ENCODE results near the gene SLC4A9.

Gene SLC4A9

DNA sequence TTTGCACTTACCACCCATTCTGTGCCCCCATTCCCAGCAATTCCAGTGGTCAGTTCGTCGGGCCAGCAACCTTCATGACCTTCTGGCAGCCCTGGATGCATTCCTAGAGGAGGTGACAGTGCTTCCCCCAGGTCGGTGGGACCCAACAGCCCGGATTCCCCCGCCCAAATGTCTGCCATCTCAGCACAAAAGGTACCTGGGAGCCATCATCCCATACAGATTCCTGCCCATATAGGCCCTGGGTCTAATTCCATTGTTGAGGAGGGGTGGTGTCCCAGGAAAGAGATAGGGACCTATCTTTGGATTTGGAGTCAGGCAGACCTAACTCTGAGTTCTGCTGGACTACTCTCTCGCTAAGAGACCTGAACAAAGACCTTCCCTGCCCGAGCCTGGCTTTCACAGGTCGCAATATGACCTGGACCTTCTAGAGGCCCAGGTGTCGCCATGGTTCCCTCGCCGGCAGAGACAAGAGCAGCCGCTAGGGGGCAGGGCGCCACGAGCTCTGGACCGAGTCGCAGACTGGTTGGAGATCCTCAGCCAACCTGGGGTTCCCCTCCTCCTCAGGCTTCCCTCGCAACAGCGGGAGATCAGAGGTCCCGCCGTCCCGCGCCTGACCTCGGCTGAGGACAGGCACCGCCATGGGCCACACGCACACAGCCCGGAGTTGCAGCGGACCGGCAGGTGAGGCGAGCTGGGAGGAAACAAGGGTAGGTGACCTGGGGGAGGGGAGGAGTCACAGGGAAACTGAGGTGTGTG, 3.1 kb downstream of the SLC4A9 start:
- peaks cover 7% of the 10 kb centered on the region for H3K4me1 Mint-ChIP-seq
- H3K36me3 Mint-ChIP-seq, result no peaks in the 10 kb centered on the region
- DNase-seq (ENCODE audit: low spot score in 2 of 2), result peak; percentile 83 to 91
- H3K27ac Mint-ChIP-seq, result no peak overlapping the region
- H3K27me3 Mint-ChIP-seq, result no peaks in the 10 kb centered on the region
- ATAC-seq (ENCODE audit: low read depth), result peak; percentile 97
- no peaks in the 10 kb centered on the region for H3K9me3 Mint-ChIP-seq
- peak overlapping the region; percentile 72 for H3K4me3 Mint-ChIP-seq

- Mint-ChIP-seq H3K4me3 (peak overlapping the region; percentile 72), H3K9me3 (no peaks in the 10 kb centered on the region), H3K4me1 (peaks cover 7% of the 10 kb centered on the region), H3K36me3 (no peaks in the 10 kb centered on the region), H3K27me3 (no peaks in the 10 kb centered on the region), H3K27ac (no peak overlapping the region)
- DNase-seq (ENCODE audit: low spot score in 2 of 2) (no peak), ATAC-seq (ENCODE audit: low read depth) (no peak)
These were observed 3.9 kb downstream of the SLC4A9 start for GRCh38 chr5:140363631-140364471.

DNA sequence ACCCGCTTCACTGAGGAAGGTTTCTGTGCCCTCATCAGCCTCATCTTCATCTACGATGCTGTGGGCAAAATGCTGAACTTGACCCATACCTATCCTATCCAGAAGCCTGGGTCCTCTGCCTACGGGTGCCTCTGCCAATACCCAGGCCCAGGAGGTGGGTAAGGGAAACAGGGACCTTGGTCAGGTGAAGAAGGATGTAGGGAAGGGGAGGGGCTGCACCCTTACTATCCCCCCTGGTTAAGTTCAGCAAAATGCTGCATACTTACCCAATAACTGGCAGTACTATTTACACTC, 4.4 kb downstream of the SLC4A9 start:
- DNase-seq (ENCODE audit: low spot score in 2 of 2) (no peak), ATAC-seq (ENCODE audit: low read depth) (no peak)
- Mint-ChIP-seq H3K36me3 (peaks cover 2% of the 10 kb centered on the region), H3K4me3 (no peak overlapping the region), H3K27me3 (no peaks in the 10 kb centered on the region), H3K9me3 (no peaks in the 10 kb centered on the region), H3K27ac (no peak overlapping the region), H3K4me1 (peaks cover 7% of the 10 kb centered on the region)

DNA sequence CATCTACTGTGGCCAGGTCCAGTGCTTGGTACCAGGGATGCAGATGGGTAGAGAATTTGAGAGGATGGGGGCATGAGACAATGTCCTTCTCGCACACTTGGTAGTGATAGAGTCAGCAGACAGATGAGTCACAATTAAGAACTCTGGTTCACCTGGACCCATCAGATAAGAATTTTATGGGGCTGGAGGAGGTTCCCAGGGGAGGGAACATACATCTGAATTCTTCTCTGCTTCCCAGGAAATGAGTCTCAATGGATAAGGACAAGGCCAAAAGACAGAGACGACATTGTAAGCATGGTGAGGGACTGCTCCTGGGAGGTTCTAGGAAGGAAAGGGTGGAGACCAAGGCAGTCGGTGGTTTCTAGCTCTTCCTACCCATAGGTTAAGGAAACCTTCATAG, 5.3 kb downstream of the SLC4A9 start:
- no peak overlapping the region for H3K4me3 Mint-ChIP-seq
- H3K36me3 Mint-ChIP-seq, result peaks cover 3% of the 10 kb centered on the region
- no peaks in the 10 kb centered on the region for H3K9me3 Mint-ChIP-seq
- DNase-seq (ENCODE audit: low spot score in 2 of 2) (no peak), ATAC-seq (ENCODE audit: low read depth) (no peak)
- H3K27me3 Mint-ChIP-seq, result no peaks in the 10 kb centered on the region
- H3K4me1 Mint-ChIP-seq, result peaks cover 7% of the 10 kb centered on the region
- H3K27ac Mint-ChIP-seq, result no peak overlapping the region

GRCh38 chr5:140365941-140366340, 5.9 kb downstream of the SLC4A9 start:
- no peaks in the 10 kb centered on the region for H3K9me3 Mint-ChIP-seq
- peaks cover 3% of the 10 kb centered on the region for H3K36me3 Mint-ChIP-seq
- ATAC-seq (ENCODE audit: low read depth), result no peak
- H3K27me3 Mint-ChIP-seq, result no peaks in the 10 kb centered on the region
- H3K27ac Mint-ChIP-seq, result no peak overlapping the region
- DNase-seq (ENCODE audit: low spot score in 2 of 2), result no peak
- peaks cover 7% of the 10 kb centered on the region for H3K4me1 Mint-ChIP-seq
- no peak overlapping the region for H3K4me3 Mint-ChIP-seq

- Mint-ChIP-seq H3K9me3 (no peaks in the 10 kb centered on the region), H3K27ac (no peak overlapping the region), H3K4me1 (peaks cover 7% of the 10 kb centered on the region), H3K4me3 (no peak overlapping the region), H3K36me3 (peaks cover 3% of the 10 kb centered on the region), H3K27me3 (no peaks in the 10 kb centered on the region)
- DNase-seq (ENCODE audit: low spot score in 2 of 2) (no peak), ATAC-seq (ENCODE audit: low read depth) (no peak)
These were observed 6.7 kb downstream of the SLC4A9 start for GRCh38 chr5:140366589-140367255.

DNA sequence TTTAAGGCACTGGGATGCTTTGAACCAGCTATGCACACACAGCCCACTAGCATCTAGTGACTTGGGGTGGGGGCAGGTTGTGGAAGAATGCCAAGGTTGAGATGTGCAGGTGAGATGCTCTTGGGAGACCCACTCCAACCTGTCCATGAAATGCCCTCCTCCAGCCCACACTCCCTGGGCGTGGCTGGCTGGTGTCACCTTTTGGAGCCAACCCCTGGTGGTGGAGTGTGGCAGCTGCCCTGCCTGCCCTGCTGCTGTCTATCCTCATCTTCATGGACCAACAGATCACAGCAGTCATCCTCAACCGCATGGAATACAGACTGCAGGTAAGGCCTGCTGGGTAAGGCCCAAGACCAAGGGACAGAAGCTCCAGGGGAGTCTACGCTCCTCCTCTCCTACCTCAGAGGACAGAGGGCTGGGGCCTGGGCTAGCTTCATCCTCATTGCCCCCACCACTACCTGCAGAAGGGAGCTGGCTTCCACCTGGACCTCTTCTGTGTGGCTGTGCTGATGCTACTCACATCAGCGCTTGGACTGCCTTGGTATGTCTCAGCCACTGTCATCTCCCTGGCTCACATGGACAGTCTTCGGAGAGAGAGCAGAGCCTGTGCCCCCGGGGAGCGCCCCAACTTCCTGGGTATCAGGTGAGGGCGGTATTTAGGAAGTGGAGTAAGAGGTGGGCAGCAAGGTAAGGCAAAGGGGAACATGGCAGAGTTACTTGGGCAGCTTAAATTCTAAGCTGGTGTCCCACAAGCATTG, 7.4 kb downstream of the SLC4A9 start:
- H3K36me3 Mint-ChIP-seq, result peaks cover 3% of the 10 kb centered on the region
- no peak overlapping the region for H3K4me3 Mint-ChIP-seq
- H3K27ac Mint-ChIP-seq, result no peak overlapping the region
- H3K9me3 Mint-ChIP-seq, result no peaks in the 10 kb centered on the region
- no peaks in the 10 kb centered on the region for H3K27me3 Mint-ChIP-seq
- peaks cover 7% of the 10 kb centered on the region for H3K4me1 Mint-ChIP-seq
- ATAC-seq (ENCODE audit: low read depth), result no peak
- DNase-seq (ENCODE audit: low spot score in 2 of 2), result no peak

DNA sequence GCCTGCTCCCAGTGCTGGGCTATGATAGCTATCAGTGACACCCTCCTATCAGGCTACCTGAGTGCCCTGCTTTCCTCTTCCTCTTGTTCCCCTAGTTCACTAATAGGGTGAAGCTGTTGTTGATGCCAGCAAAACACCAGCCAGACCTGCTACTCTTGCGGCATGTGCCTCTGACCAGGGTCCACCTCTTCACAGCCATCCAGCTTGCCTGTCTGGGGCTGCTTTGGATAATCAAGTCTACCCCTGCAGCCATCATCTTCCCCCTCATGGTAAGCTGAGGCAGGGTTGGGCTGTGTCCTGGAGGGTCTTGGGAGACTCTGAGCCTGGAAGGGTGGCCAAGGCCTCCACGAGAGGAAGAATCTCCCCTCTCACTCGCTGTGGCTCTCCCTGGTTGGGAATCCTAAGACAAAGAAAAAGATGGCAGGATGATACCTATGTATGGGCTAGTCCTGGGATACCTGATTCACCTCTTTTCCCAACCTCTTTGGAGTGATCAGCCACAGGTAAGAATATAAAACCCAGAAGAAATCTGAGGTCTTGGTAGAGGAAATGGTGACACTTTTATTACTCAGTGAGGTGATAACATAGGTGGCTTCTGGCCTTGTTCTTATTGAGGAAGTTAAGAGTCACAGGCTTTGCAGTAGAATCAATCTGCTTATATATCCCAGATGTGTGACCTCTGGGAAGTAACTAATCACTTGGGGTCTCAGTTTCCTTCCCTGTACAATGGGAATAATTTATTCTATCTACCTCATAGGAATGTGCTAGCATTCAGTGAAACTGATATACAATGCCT, 11.6 kb downstream of the SLC4A9 start:
- peaks cover 3% of the 10 kb centered on the region for H3K36me3 Mint-ChIP-seq
- no peaks in the 10 kb centered on the region for H3K9me3 Mint-ChIP-seq
- H3K27me3 Mint-ChIP-seq, result no peaks in the 10 kb centered on the region
- peaks cover 5% of the 10 kb centered on the region for H3K4me1 Mint-ChIP-seq
- H3K27ac Mint-ChIP-seq, result no peak overlapping the region
- H3K4me3 Mint-ChIP-seq, result no peak overlapping the region
- DNase-seq (ENCODE audit: low spot score in 2 of 2) (no peak), ATAC-seq (ENCODE audit: low read depth) (no peak)

- peaks cover 5% of the 10 kb centered on the region for H3K4me1 Mint-ChIP-seq
- H3K4me3 Mint-ChIP-seq, result no peak overlapping the region
- H3K27me3 Mint-ChIP-seq, result no peaks in the 10 kb centered on the region
- no peak overlapping the region for H3K27ac Mint-ChIP-seq
- no peaks in the 10 kb centered on the region for H3K9me3 Mint-ChIP-seq
- peak; percentile 52 for ATAC-seq (ENCODE audit: low read depth)
- peaks cover 3% of the 10 kb centered on the region for H3K36me3 Mint-ChIP-seq
- peak; percentile 25 to 35 for DNase-seq (ENCODE audit: low spot score in 2 of 2)
These were observed 13.0 kb downstream of the SLC4A9 start for GRCh38 chr5:140372971-140373487.

- Mint-ChIP-seq H3K4me3 (no peak overlapping the region), H3K27me3 (no peaks in the 10 kb centered on the region), H3K9me3 (peaks cover 2% of the 10 kb centered on the region), H3K4me1 (no peaks in the 10 kb centered on the region), H3K36me3 (peaks cover 2% of the 10 kb centered on the region), H3K27ac (no peak overlapping the region)
- ATAC-seq (ENCODE audit: low read depth), result no peak
- no peak for DNase-seq (ENCODE audit: low spot score in 2 of 2)
These were observed 21.4 kb downstream of the SLC4A9 start for GRCh38 chr5:140381351-140381750.

GRCh38 chr5:140381972-140382371, 22.0 kb downstream of the SLC4A9 start:
- DNase-seq (ENCODE audit: low spot score in 2 of 2) (no peak), ATAC-seq (ENCODE audit: low read depth) (no peak)
- H3K4me1 Mint-ChIP-seq, result no peaks in the 10 kb centered on the region
- no peak overlapping the region for H3K4me3 Mint-ChIP-seq
- no peak overlapping the region for H3K27ac Mint-ChIP-seq
- peaks cover 2% of the 10 kb centered on the region for H3K36me3 Mint-ChIP-seq
- H3K27me3 Mint-ChIP-seq, result no peaks in the 10 kb centered on the region
- H3K9me3 Mint-ChIP-seq, result peaks cover 2% of the 10 kb centered on the region

- no peak for DNase-seq (ENCODE audit: low spot score in 2 of 2)
- no peak for ATAC-seq (ENCODE audit: low read depth)
- H3K27ac Mint-ChIP-seq, result no peak overlapping the region
- no peaks in the 10 kb centered on the region for H3K4me1 Mint-ChIP-seq
- no peaks in the 10 kb centered on the region for H3K27me3 Mint-ChIP-seq
- H3K4me3 Mint-ChIP-seq, result no peak overlapping the region
- peaks cover 2% of the 10 kb centered on the region for H3K9me3 Mint-ChIP-seq
- H3K36me3 Mint-ChIP-seq, result peaks cover 2% of the 10 kb centered on the region
These were observed 22.9 kb downstream of the SLC4A9 start for GRCh38 chr5:140382866-140383265.

DNA sequence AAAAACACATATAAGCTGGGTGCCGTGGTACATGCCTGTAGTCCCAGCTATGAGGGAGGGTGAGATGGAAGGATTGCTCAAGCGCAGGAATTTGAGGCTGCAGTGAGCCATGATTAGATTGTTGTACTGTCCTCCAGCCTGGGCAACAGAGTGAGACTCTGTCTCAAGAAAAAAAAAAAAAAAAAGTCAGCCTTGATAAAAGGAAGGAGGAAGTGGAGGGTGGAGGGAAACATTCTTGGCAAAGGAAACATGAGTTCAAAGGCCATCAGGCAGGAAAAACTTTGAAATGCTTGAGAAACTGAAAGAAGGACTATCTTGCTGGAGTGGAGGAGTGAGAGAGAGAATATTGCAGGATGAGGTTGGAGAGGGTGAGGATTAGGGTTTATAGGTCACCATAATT, 23.3 kb downstream of the SLC4A9 start:
- no peaks in the 10 kb centered on the region for H3K27me3 Mint-ChIP-seq
- ATAC-seq (ENCODE audit: low read depth), result no peak
- no peaks in the 10 kb centered on the region for H3K4me1 Mint-ChIP-seq
- peaks cover 2% of the 10 kb centered on the region for H3K9me3 Mint-ChIP-seq
- H3K27ac Mint-ChIP-seq, result no peak overlapping the region
- DNase-seq (ENCODE audit: low spot score in 2 of 2), result no peak
- H3K36me3 Mint-ChIP-seq, result peaks cover 2% of the 10 kb centered on the region
- no peak overlapping the region for H3K4me3 Mint-ChIP-seq
